CMK (cell line): ENCODE measurements around the gene FADS2.

ENCODE experiments used
- DNase-seq: peaks from one replicate; pipeline ENCODE4 v3.0.0-alpha.2; 2010; ENCODE audit warnings: low read depth

FADS2 gene

GRCh38 chr11:61847914-61848581, 19.9 kb downstream of the FADS2 start:
- DNase-seq = no peak

- DNase-seq = no peak
Observed at GRCh38 chr11:61848631-61849030, 20.5 kb downstream of the FADS2 start.

- no peak for DNase-seq
Observed at GRCh38 chr11:61850687-61851086, 22.6 kb downstream of the FADS2 start.

GRCh38 chr11:61851113-61851899, 23.2 kb downstream of the FADS2 start:
- no peak for DNase-seq

- DNase-seq = no peak
Observed at GRCh38 chr11:61851900-61852295, 23.8 kb downstream of the FADS2 start.

- DNase-seq = no peak
Observed at GRCh38 chr11:61853698-61854169, 25.6 kb downstream of the FADS2 start.

GRCh38 chr11:61854206-61854895, 26.3 kb downstream of the FADS2 start:
- DNase-seq = no peak

GRCh38 chr11:61854966-61855714, 27.0 kb downstream of the FADS2 start:
- no peak for DNase-seq

- DNase-seq = no peak
Observed at GRCh38 chr11:61855939-61856680, 28.0 kb downstream of the FADS2 start.

- DNase-seq = no peak
Observed at GRCh38 chr11:61860054-61860903, 32.2 kb downstream of the FADS2 start.

- no peak for DNase-seq
Observed at GRCh38 chr11:61861634-61862033, 33.5 kb downstream of the FADS2 start.

GRCh38 chr11:61862714-61863547, 34.8 kb downstream of the FADS2 start:
- DNase-seq = no peak

- DNase-seq = no peak
Observed at GRCh38 chr11:61863548-61864081, 35.5 kb downstream of the FADS2 start.

GRCh38 chr11:61864814-61865775, 37.0 kb downstream of the FADS2 start:
- DNase-seq = no peak

- DNase-seq = no peak
Observed at GRCh38 chr11:61866231-61866957, 38.3 kb downstream of the FADS2 start.

GRCh38 chr11:61866958-61867343, 38.9 kb downstream of the FADS2 start:
- no peak for DNase-seq
